GM18520 (cell line): ENCODE measurements around the gene CREB5.
"Not testable (repeated sequence)": the region's sequence is repeated elsewhere in the genome, so short reads cannot be mapped to it uniquely, and the experiment has no call there.

ENCODE experiments used
- ATAC-seq: cut with Tn5 transposase; IDR thresholded peaks from one replicate; pipeline ENCODE4 v1.9.1; 2021; ENCODE audit not compliant: unreplicated experiment

Gene CREB5, protein sequence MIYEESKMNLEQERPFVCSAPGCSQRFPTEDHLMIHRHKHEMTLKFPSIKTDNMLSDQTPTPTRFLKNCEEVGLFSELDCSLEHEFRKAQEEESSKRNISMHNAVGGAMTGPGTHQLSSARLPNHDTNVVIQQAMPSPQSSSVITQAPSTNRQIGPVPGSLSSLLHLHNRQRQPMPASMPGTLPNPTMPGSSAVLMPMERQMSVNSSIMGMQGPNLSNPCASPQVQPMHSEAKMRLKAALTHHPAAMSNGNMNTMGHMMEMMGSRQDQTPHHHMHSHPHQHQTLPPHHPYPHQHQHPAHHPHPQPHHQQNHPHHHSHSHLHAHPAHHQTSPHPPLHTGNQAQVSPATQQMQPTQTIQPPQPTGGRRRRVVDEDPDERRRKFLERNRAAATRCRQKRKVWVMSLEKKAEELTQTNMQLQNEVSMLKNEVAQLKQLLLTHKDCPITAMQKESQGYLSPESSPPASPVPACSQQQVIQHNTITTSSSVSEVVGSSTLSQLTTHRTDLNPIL

GRCh38 chr7:28411876-28412662 is at the start of gene CREB5:
Gene CREB5 (plus strand): TSS chr7:28412518. CDS start chr7:28412915, 397 bp downstream.
- no peak for ATAC-seq

GRCh38 chr7:28362812-28363211 is 49.5 kb upstream of the CREB5 start:
- ATAC-seq, result no peak

DNA sequence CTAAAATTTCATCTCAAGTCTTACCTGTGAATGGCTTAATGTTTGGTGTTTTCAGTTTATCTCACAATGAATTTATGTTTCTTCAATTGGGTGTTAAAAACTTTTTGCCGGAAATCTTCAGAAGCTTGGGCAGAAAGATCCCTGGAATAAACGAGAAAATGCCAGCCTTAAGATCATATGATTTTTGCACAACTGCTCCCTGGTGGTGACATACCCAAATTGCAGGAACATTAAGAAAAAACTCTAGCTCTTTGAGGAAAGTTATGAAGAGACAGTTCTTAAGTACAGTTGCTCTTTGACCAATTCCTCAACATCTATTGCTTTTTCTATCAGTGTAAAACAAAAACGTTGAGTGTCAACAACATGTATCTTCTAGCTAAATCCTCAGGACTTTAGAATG is 48.2 kb upstream of the CREB5 start:
- no peak for ATAC-seq

DNA sequence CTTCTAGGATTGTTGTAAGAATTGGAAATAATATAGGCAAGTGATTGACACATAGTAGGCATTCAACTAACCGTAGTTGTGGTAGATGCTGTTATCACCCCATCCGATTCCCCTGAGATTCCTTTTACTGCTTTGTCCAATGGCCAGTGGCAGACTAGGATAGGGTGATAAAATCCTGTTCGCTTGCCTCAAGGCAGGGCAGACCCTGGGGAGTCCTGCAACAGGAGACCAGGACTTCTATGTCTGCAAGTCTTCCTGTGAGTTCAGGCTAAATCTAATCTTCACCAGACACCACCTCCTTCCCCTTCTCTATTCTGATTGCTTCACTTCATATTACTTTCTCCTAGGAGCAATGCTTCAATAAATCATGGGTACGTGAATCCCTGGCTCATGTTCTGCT is 42.8 kb upstream of the CREB5 start:
- no peak for ATAC-seq

- ATAC-seq, result no peak
Observed at GRCh38 chr7:28371846-28372245, 40.5 kb upstream of the CREB5 start.

- no peak for ATAC-seq
Observed at GRCh38 chr7:28373990-28374389, 38.3 kb upstream of the CREB5 start.

DNA sequence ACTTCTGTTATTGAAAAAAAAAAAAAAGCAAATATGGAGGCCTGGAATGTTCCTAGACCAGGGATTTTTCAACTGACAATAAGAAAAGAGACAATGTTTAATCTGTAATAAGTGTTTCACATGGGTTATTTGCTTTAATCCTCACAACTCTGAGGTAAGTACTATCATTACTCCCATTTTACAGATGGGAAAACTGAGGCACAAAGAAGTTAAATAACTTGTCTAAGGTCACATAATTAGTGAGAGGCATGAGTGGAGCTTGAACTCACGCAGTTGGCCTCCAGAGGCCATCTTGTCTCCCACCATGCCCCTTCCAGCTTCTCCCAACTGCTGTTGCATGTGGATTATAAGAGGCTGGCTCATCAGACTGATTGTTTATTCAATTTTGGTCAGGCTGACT is 36.6 kb upstream of the CREB5 start:
- no peak for ATAC-seq

DNA sequence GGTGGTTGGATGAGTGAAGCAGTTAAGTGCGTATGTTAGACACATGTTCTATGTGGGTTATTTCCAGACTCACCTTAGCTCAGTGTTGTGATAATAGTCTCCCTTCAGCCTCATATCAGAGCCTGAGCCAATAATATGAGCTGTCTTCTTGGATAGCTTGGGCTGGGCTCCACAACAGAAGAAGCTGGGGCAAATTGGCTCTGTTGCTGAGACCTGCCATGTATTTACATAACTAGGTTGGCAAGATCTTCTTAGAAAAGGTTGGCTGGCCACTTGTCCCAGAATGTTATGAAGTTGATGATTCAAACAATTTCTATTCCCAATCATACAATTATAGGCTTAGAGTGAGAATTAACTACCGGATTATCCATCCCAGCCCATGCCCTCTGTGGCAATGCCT is 35.7 kb upstream of the CREB5 start:
- no peak for ATAC-seq

DNA sequence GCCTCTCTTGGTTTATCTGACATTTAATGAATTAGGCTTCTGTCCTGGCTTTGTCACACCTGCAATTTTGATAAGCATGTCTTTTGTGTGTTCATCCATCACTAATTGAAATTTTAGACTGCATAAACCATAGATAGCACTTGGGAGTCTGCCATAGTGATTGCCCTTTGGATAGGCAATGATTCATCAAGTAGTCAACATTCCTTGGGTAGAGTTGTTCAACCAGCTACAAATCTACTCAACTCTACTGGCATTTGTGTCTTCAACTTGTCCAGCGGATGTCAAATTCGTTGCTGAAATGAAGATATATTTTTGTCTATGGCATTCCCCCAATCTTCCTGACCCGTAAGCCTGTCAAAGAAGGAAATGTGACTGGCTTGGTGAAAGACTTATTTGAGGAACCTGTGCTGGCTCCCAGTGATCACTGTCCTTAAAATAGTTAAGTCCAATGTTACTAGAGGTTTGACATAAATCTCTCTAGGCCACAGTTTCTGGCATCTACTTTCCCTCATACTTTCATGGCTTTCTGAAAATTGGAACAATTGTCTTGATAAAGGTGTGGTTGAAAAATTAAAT is 33.7 kb upstream of the CREB5 start:
- no peak for ATAC-seq

DNA sequence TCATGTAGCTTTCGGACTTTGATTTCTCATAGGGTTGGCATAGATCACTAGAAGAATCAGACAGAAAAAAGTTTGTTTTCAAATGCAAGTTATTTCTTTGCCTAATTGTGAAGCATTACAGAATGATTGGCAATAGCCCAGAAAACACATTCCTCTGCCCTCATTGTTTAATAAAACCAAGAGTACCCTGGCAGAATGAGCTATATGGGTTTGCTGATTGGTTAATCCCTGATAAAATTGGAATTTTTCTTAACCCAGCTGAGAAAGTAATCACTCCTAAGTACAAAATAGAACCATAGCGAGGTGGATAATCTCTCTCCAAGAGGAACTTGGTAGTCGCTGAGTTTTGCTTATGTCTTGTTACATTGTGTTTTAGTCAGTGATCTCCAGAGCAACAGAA is 30.9 kb upstream of the CREB5 start:
- no peak for ATAC-seq

GRCh38 chr7:28382144-28382543 is 30.2 kb upstream of the CREB5 start:
- no peak for ATAC-seq

- no peak for ATAC-seq
Observed at GRCh38 chr7:28383975-28384374, 28.3 kb upstream of the CREB5 start.

- ATAC-seq, result no peak
Observed at GRCh38 chr7:28389504-28390395, 22.6 kb upstream of the CREB5 start.

DNA sequence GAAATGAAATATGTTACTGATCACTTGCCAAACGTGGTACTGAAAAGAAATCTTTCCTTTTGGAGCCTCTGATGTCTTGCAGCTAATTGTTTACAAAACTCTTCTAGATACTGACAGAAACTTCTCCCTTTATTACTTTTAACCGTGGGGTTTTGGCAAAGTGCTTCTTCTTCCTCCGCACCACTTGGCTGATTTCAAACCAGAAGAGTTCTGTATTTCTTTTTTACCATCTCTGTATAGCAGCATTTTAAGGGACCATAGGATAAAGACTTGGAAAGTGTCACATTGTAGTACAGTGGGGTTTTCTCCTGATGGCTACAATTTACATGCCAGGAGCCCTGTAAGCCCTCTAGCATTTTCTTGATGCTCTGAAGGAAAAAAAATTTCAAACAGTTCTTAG is 21.9 kb upstream of the CREB5 start:
- ATAC-seq, result no peak

- no peak for ATAC-seq
Observed at GRCh38 chr7:28392289-28392688, 20.0 kb upstream of the CREB5 start.

DNA sequence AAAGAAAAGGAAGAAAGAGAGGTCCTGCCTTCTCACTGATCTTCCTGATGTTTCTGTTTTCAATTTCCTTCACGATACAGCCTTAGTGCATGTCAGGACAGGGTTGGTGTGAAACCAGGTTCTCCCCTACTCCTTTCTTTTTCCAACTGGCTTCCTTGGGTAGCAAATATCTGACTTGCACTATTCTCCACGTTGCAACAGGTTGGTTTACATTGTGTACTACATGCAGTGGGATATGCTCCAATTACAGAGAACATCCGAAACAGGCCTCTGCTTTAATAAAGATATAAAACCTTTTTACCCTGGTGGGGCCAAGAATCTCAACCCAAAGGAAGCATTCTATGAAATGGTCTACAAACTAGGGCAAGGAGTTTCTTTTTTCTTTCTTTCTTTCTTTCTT is 16.9 kb upstream of the CREB5 start:
- no peak for ATAC-seq

GRCh38 chr7:28395831-28396230 is 16.5 kb upstream of the CREB5 start:
- ATAC-seq, result no peak

DNA sequence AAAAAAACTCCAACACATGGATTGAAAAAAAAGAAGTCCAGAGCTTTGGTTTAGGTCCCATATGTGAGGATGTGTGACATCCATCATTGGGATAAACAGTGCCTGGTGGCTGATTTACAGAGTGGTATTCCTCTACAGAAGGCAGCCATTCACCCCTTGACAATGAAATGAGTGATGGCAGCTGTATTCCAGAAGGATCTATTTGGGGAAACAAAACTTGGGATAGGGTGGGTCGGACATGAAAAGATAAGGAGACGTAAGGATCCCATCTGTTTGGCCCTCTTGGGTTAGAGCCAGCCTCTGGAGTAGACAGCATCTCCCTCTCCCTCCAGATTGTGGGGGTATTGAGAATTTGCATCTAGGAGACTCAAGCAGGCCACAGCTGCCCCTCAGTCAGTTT is 15.2 kb upstream of the CREB5 start:
- no peak for ATAC-seq

DNA sequence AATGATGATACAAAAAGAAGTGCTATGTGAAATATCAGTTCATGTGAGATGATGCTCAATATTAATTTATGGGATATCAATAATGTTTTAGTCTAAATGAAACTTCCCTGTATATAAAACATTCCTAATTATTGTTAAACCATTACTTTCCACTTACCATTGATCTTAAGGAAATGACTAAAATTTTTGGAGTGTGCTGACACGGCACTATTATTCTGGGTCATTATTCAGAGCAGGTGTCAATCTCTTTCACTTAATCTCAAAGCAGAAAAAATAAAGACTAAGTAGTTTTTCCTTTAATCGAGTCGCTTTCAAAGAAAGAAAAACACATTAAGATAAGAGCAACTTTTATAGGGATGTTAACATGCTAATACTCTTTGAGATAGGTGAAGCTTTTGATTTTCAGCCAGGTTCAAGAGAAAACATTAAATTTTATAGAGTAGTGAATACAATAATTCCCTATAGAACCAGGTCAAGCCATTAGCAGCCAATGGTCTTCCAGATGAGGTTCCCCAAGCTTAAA is 11.4 kb upstream of the CREB5 start:
- ATAC-seq, result no peak

DNA sequence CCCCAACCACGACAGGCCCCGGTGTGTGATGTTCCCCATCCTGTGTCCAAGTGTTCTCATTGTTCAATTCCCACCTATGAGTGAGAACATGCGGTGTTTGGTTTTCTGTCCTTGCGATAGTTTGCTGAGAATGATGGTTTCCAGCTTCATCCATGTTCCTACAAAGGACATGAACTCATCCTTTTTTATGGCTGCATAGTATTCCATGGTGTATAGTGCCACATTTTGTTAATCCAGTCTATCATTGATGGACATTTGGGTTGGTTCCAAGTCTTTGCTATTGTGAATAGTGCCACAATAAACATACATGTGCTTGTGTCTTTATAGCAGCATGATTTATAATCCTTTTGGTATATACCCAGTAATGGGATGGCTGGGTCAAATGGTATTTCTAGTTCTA is 10.8 kb upstream of the CREB5 start:
- ATAC-seq, result not testable (repeated sequence)

- ATAC-seq, result no peak
Observed at GRCh38 chr7:28405662-28406061, 6.7 kb upstream of the CREB5 start.
